K562 (cell line): Measurements from ENCODE around the gene USP49. TPM values are rescaled to one million over a fixed set of nuclear protein-coding genes. Genes with fewer than 3 reads are reported as not detected.

Experiments
- ATF3 ChIP-seq, 2 experiments: fragments of 450-650 bp in 1 of 2; sonication (generic) in 1 of 2; formaldehyde crosslinking in 1 of 2; IDR thresholded peaks in 1 of 2; conservative IDR thresholded peaks in 1 of 2; 2 replicates each; pipeline versions ENCODE4 v1.6.1 to v1.8.1; 2016 to 2023; ENCODE audit warnings: mild to moderate bottlenecking in 2 of 2, moderate library complexity in 2 of 2, inconsistent platforms in 1 of 2, missing genetic modification reagents in 1 of 2
- ATF6 ChIP-seq: sonication (generic); formaldehyde crosslinking; IDR thresholded peaks from 2 replicates; pipeline ENCODE4 v1.4.0; 2020; ENCODE audit warnings: mild to moderate bottlenecking, missing genetic modification reagents
- BHLHE40 ChIP-seq: IDR thresholded peaks from 2 replicates; pipeline ENCODE4 v1.6.1; 2011; ENCODE audit warnings: low read length, improper control_type of control experiment
- ELK1 ChIP-seq: sonication (generic); formaldehyde crosslinking; IDR thresholded peaks from 2 replicates; pipeline ENCODE4 v1.8.1; 2022; ENCODE audit warnings: missing genetic modification reagents
- MXI1 ChIP-seq: IDR thresholded peaks from 2 replicates; pipeline ENCODE4 v1.6.1; 2011; ENCODE audit warnings: low read depth, mild to moderate bottlenecking, improper control_type of control experiment, low read length
- NBN ChIP-seq: fragments of 450-650 bp; IDR thresholded peaks from 2 replicates; pipeline ENCODE4 v1.6.1; 2016; ENCODE audit warnings: low read depth, mild to moderate bottlenecking
- NELFE ChIP-seq: IDR thresholded peaks from 2 replicates; pipeline ENCODE4 v1.6.1; 2011; ENCODE audit warnings: mild to moderate bottlenecking; ENCODE audit not compliant: insufficient read depth, insufficient read length
- NKRF ChIP-seq: fragments of 450-650 bp; IDR thresholded peaks from 2 replicates; pipeline ENCODE4 v1.6.1; 2016; ENCODE audit warnings: borderline replicate concordance
- PHF8 ChIP-seq: fragments of 200-600 bp; sonication (generic); IDR thresholded peaks from 2 replicates; pipeline ENCODE4 v1.6.1; 2012; ENCODE audit warnings: mixed run types, mild to moderate bottlenecking, inconsistent platforms, low read length, moderate library complexity, borderline replicate concordance
- PTBP1 ChIP-seq: fragments of 200-400 bp; formaldehyde crosslinking; IDR thresholded peaks from 2 replicates; pipeline ENCODE4 v1.6.1; 2017; ENCODE audit warnings: low read depth, low read length
- RNF2 ChIP-seq: sonication (generic); IDR thresholded peaks from 2 replicates; pipeline ENCODE4 v1.6.1; 2016
- RNF219 ChIP-seq: fragments of 250-450 bp; sonication (Bioruptor Pico); IDR thresholded peaks from 2 replicates; pipeline ENCODE4 v1.5.0; 2022; ENCODE audit warnings: mild to moderate bottlenecking
- SMAD1 ChIP-seq: fragments of 150-350 bp; IDR thresholded peaks from 2 replicates; pipeline ENCODE4 v1.6.1; 2014; ENCODE audit warnings: low read length, low read depth; ENCODE audit not compliant: partially characterized antibody
- THRAP3 ChIP-seq: fragments of 450-650 bp; IDR thresholded peaks from 2 replicates; pipeline ENCODE4 v1.6.1; 2016; ENCODE audit warnings: mild to moderate bottlenecking, inconsistent platforms, borderline replicate concordance
- USF1 ChIP-seq: sonication (generic); formaldehyde crosslinking; IDR thresholded peaks from 2 replicates; pipeline ENCODE4 v1.9.0; 2022; ENCODE audit warnings: mild to moderate bottlenecking, missing genetic modification reagents
- ZNF408 ChIP-seq: fragments of 250-450 bp; sonication (Bioruptor Pico); IDR thresholded peaks from 2 replicates; pipeline ENCODE4 v1.4.0; 2020; ENCODE audit warnings: low read depth, mild to moderate bottlenecking, moderate library complexity
- ZNF717 ChIP-seq: fragments of 250-450 bp; sonication (Bioruptor Pico); IDR thresholded peaks from 2 replicates; pipeline ENCODE4 v1.5.0; 2021
- ZNF764 ChIP-seq: fragments of 250-450 bp; sonication (Bioruptor Pico); IDR thresholded peaks from 2 replicates; pipeline ENCODE4 v1.4.0; 2020; ENCODE audit warnings: low read depth, mild to moderate bottlenecking, moderate library complexity
- polyA plus RNA-seq, 8 experiments: library from polyadenylated mRNA; depleted of rRNA in 4 of 8; stranded (reverse) in 5 of 8; unstranded in 3 of 8; fragments of >200 nt; fragmentation: Nextera tagmentation in 2 of 8; fragmentation: Illumina TruSeq in 1 of 8; extraction: Ambion mirVana in 2 of 8; extraction: Trizol in 1 of 8; gene quantifications; 2 replicates each; pipeline versions ENCODE4 v1.2.1 to v1.2.3, GENCODE V29; 2011 to 2014; ENCODE audit warnings: inconsistent platforms in 1 of 8, missing spikeins in 1 of 8
- total RNA-seq, 7 experiments: library from RNA; depleted of rRNA in 6 of 7; stranded (reverse); fragments of >200 nt in 6 of 7; fragmentation: Illumina TruSeq in 2 of 7; extraction: Trizol in 2 of 7; gene quantifications; 2 replicates each; pipeline versions ENCODE4 v1.2.1 to v1.2.3, GENCODE V29; 2011 to 2021; ENCODE audit warnings: low replicate concordance in 1 of 7

Gene USP49
- total and polyA plus RNA-seq, 9 of the 15 experiments (the other 6 are each of a cell fraction or from before 2014, with no cell fraction given) = 1.0 to 9.9 (median 6.5) TPM

- TF ChIP-seq RNF219 (no peak), THRAP3 (peak; percentile 53; the same call in 1 of the 2 replicates), PTBP1 (no peak), PHF8 (no peak), ZNF408 (CRISPR knock-in tag) (no peak), NELFE (no peak), NKRF (no peak), SMAD1 (peak; percentile 74), NBN (peak; percentile 89; the same call in 1 of the 2 replicates), BHLHE40 (peak; percentile 81), ATF3 (IDR thresholded peaks at IDR 0.05) (no peak; the same call in 1 of the 2 replicates), ATF3 (CRISPR knock-in tag; conservative IDR thresholded peaks at IDR 0.05) (no peak), MXI1 (no peak), RNF2 (peak; percentile 94; the same call in 1 of the 2 replicates), ELK1 (no peak), ZNF764 (CRISPR knock-in tag) (no peak), ATF6 (no peak), USF1 (CRISPR knock-in tag) (peak; percentile 25), ZNF717 (CRISPR knock-in tag) (no peak)
Measured at GRCh38 chr6:41936073-41936837, 41.1 kb upstream of the USP49 start (continued).
